ENCODE results near the gene KLHL4.
"Not testable (repeated sequence)": the region's sequence is repeated elsewhere in the genome, so short reads cannot be mapped to it uniquely, and the experiment has no call there.

Gene KLHL4

DNA sequence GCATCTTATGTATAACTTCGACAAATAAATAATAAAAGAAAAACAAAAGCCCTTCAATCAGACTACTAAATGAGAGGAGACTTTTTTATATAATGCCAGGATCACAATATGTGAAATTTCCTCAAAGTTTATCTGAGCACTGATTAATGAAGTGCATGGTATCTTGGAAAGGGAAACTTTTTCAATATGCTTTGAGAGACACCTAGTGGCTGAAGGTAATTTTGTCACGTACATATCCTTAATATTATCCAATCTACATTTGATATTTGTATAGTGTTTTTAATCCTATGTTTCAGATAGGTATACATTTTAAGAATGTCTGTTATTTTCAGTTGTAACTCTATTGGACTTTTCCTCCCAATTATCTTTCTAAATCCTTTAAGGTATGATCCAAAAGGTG, 146.8 kb downstream of the KLHL4 start:
- no peak for DNase-seq

DNA sequence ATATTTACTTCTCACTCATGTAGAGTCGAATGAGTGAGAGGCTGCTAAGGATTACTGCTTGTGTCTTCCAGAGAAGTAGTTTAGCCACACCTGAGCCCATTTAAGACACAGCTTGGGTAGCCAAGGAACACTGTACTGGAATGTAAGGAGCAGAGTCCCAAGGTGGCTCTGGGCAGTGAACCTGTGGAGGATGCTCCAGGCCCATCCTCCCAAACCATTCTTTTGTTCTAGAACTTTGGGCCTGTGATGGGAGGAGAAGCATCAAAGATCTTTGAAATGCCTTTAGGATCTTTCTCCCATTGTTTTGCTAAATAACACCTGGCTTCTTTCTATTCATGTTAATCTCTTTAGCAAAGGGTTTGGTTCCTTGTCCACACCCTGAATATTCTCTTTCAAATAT, 162.2 kb downstream of the KLHL4 start:
- no peak for DNase-seq

DNA sequence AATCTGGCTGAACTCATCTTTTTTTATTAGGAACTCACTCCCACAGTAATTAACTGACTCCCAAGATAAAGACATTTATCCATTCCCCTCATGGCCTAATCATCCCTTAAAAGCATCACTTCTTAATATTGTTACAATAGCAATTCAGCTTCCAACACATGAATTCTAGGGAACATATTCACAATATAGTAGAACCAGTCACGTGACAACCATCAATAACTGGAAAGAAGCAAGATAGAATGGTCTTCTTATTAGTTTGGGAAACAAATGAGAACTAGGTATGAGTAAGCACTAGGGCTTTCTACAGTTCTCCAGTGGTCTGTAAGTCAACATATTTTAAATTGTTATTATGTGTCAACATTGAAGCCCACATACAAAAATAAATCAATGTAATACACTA, 170.1 kb downstream of the KLHL4 start:
- DNase-seq, result no peak

DNA sequence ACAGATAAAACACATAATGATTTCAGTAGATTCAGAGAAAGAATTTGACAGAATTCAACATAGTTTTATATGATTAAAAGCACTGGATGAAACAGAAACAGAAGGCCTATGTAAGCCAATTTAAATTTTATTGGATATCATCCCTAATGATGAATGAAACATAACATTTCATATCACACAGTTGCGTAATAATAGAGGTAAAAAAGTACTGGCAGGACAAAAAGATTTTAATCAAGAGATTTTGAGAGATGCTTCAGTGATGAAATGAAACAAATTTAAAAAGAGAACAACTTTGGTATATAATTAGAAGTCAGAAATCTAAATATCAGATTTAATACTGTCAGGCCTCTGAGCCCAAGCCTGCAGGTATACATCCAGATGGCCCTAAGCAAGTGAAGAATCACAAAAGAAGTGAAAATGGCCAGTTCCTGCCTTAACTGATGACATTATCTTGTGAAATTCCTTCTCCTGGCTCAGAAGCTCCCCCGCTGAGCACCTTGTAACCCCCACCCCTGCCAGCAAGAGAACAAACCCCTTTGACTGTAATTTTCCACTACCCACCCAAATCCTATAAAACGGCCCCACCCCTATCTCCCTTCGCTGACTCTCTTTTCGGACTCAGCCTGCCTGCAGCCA, 170.6 kb downstream of the KLHL4 start:
- DNase-seq, result not testable (repeated sequence)

DNA sequence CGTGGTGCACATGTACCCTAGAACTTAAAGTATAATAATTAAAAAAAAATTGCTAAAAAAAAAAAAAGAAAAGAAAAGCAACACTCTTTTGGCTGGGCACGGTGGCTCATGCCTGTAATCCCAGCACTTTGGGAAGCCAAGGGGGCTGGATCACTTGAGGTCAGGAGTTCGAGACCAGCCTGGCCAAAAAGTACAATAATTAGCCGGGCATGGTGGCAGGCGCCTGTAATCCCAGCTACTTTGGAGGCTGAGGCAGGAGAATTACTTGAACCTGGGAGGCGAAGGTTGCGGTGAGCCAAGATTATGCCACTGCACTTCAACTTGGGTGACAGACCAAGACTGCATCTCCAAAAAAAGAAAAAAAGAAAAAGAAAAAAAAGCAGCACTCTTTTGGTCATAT, 171.6 kb downstream of the KLHL4 start:
- DNase-seq, result not testable (repeated sequence)

DNA sequence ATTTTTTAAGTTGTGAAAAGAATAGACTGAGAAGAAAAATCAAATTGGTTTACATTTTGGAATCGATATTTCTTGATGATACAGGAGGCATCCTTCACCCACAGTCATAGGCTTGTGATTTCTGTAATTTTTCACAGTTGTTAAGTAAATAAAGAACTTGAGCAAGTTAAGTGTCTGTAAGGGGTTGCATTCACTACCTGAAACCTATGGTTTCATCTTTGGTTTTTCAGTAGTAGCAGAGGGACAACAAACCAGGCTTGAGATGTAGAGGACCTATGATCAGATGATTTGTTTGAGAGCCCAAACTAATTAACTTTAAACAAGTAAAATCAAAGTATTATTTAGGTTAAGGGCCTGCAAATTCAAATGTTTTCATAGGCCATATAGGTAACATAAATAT, 175.6 kb downstream of the KLHL4 start:
- no peak for DNase-seq

DNA sequence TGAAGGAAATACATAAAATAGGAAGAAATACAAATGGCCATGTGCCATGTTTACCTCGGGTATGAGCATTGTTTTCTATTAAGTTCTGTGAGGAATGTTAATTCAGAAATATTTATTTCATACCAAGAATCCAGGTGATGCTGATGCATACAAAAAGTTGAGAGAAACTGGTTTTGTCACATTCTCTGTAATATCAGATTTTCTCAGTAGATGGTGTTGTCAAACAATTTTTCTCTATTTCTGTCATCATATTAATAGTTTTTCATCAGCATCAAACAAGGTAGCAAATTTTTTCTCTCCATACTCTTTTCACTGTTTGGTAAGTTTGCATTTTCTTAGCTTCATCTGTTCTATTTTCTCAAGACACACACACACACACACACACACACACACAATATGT, 179.8 kb downstream of the KLHL4 start:
- no peak for DNase-seq

DNA sequence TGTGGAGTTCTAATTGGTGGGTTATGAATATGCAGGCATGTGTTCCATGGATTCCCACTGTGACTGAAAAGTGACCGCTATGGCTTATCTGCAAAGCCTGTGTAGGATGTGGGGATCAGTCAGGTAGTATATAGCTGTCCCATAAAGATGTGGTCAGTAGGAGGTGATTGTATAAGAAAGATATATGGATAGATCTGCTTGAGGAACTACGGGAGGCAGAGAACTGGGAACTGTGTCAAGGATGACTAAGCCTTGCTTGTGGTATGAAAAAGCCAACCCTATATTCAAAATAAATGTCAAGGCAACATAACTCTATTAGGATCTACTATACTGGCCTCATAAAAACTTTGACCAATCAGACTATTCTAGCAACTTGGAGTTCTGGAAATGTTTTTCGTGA, 185.2 kb downstream of the KLHL4 start:
- DNase-seq, result no peak

DNA sequence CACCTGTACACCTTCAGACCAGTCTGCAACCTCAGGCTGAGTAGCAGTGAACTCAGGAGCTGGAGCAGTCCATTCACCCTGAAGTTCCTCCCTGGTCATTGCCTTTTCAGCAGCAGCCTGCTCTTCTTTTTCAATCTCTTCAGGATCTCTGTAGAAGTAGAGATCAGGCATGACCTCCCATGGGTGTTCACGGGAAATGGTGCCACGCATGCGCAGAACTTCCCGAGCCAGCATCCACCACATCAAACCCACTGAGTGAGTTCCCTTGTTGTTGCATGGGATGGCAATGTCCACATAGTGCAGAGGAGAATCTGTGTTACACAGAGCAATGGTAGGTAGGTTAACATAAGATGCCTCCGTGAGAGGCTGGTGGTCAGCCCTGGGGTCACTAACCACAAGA, 185.9 kb downstream of the KLHL4 start:
- not testable (repeated sequence) for DNase-seq

DNA sequence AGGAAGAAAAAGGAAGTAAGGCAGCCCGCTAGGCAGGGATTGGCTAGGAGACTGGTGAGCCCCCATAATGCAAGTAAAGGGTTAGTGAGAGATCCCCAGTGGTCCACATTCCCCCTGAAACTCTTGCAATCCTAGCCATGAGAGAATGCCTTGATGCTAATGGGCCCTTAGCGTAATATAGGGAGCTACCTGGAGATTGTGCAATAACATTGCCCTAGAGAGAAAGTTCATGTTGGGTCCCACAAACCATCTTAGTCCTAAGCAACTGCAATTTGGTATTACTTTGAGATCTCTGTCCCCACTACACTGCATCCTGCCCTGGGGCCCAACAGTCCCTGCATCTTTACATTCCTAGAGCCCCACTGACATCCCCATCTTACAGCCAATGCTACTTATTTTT, 188.5 kb downstream of the KLHL4 start:
- DNase-seq, result no peak

DNA sequence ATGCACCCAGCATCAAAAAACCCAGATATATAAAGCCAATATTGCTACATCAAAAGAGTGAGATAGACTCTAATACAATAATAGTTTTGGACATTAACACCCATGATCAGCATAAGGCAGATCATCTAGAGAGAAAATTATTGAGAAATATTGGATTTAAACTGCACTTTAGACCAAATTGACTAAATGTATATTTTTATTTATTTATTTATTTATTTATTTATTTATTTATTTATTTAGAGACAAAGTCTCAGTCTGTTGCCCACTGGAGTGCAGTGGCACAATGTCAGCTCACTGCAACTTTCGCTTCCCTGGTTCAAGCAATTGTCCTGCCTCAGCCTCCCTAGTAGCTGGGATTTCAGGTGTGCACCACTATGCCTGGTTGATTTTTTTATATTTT, 193.0 kb downstream of the KLHL4 start:
- no peak for DNase-seq

Data from activated CD4-positive, alpha-beta T cell treated with anti-CD3 and anti-CD28 coated beads, Interleukin-2, amount 50 U/mL, for 4 hours (primary cell).